Measurements from ENCODE around the gene KCNJ9. TPM values are rescaled to one million over a fixed set of nuclear protein-coding genes. Genes with fewer than 3 reads are reported as not detected.
A peak's percentile ranks its signal among the peaks of the same experiment; 100 is the strongest.
"Not testable (repeated sequence)": the region's sequence is repeated elsewhere in the genome, so short reads cannot be mapped to it uniquely, and the experiment has no call there.

KCNJ9 gene
- polyA plus RNA-seq, 1 experiment, result not detected

GRCh38 chr1:160122978-160123495 is 41.7 kb downstream of the KCNJ9 start:
- TF ChIP-seq CTCF (IDR thresholded peaks at IDR 0.05; ENCODE audit: insufficient read depth, low read depth, low read length), result no peak
- POLR2A ChIA-PET, result no interaction called here

GRCh38 chr1:160123726-160124125 is 42.4 kb downstream of the KCNJ9 start:
- DNase-seq (ENCODE audit: low read depth), result no peak
- ChIA-PET CTCF (interaction anchor here (0.5 to 2.3 kb wide), 10 partner anchors 9 to 167 kb away, joined by 3 to 8 read pairs (median 4); no protein-coding TSS in a partner anchor), POLR2A (no interaction called here)
- Histone ChIP-seq H3K36me3 (ENCODE audit: control insufficient read depth, insufficient read depth, low read length) (no peaks in the 10 kb centered on the region), H3K4me3 (ENCODE audit: low read depth, low read length) (no peak overlapping the region), H3K27me3 (ENCODE audit: control insufficient read depth, insufficient read depth, low read length) (no peaks in the 10 kb centered on the region)
- TF ChIP-seq CTCF (IDR thresholded peaks at IDR 0.05; ENCODE audit: insufficient read depth, low read depth, low read length), result no peak

More at GRCh38 chr1:160122978-160123495, 41.7 kb downstream of the KCNJ9 start:
- no peaks in the 10 kb centered on the region for H3K27me3 ChIP-seq (ENCODE audit: control insufficient read depth, insufficient read depth, low read length)
- no peak for DNase-seq (ENCODE audit: low read depth)
- no peaks in the 10 kb centered on the region for H3K36me3 ChIP-seq (ENCODE audit: control insufficient read depth, insufficient read depth, low read length)
- no peak overlapping the region for H3K4me3 ChIP-seq (ENCODE audit: low read depth, low read length)
- CTCF ChIA-PET, result interaction anchor here (1.1 to 2.0 kb wide), 4 partner anchors 14 to 97 kb away, joined by 5 to 7 read pairs (median 6); no protein-coding TSS in a partner anchor

- TF ChIP-seq CTCF (IDR thresholded peaks at IDR 0.05; ENCODE audit: insufficient read depth, low read depth, low read length), result peak; percentile 45
- ChIA-PET POLR2A (no interaction called here), CTCF (interaction anchor here (0.7 to 2.3 kb wide), 13 partner anchors 8 to 166 kb away, joined by 3 to 8 read pairs (median 3); no protein-coding TSS in a partner anchor)
- Histone ChIP-seq H3K4me3 (ENCODE audit: low read depth, low read length) (no peak overlapping the region), H3K27me3 (ENCODE audit: control insufficient read depth, insufficient read depth, low read length) (no peaks in the 10 kb centered on the region), H3K36me3 (ENCODE audit: control insufficient read depth, insufficient read depth, low read length) (no peaks in the 10 kb centered on the region)
- peak; percentile 72 for DNase-seq (ENCODE audit: low read depth)
Observed at GRCh38 chr1:160124705-160125478, 43.6 kb downstream of the KCNJ9 start.

GRCh38 chr1:160125746-160126145 is 44.4 kb downstream of the KCNJ9 start:
- Histone ChIP-seq H3K36me3 (ENCODE audit: control insufficient read depth, insufficient read depth, low read length) (no peaks in the 10 kb centered on the region), H3K4me3 (ENCODE audit: low read depth, low read length) (no peak overlapping the region), H3K27me3 (ENCODE audit: control insufficient read depth, insufficient read depth, low read length) (no peaks in the 10 kb centered on the region)
- TF ChIP-seq CTCF (IDR thresholded peaks at IDR 0.05; ENCODE audit: insufficient read depth, low read depth, low read length), result no peak
- POLR2A ChIA-PET, result no interaction called here
- CTCF ChIA-PET, result interaction anchor here (0.7 to 2.3 kb wide), 5 partner anchors 15 to 68 kb away, joined by 3 to 8 read pairs (median 3); no protein-coding TSS in a partner anchor
- DNase-seq (ENCODE audit: low read depth), result no peak

- H3K36me3 ChIP-seq (ENCODE audit: control insufficient read depth, insufficient read depth, low read length); H3K4me3 ChIP-seq (ENCODE audit: low read depth, low read length); POLR2A ChIA-PET; DNase-seq (ENCODE audit: low read depth); H3K27me3 ChIP-seq (ENCODE audit: control insufficient read depth, insufficient read depth, low read length): not testable (repeated sequence)
- CTCF ChIA-PET, result interaction anchor here (0.6 to 1.3 kb wide), 3 partner anchors 15 to 131 kb away, joined by 3 read pairs; no protein-coding TSS in a partner anchor
Observed at GRCh38 chr1:160126342-160126741, 45.0 kb downstream of the KCNJ9 start.

Measured in BJ (cell line).